HG03558 (cell line): ENCODE results near the gene TULP4.
A peak's percentile ranks its signal among the peaks of the same experiment; 100 is the strongest.
"Not testable (repeated sequence)": the region's sequence is repeated elsewhere in the genome, so short reads cannot be mapped to it uniquely, and the experiment has no call there.

Source experiments
- ATAC-seq: cut with Tn5 transposase; IDR thresholded peaks from one replicate; pipeline ENCODE4 v1.9.1; 2021; ENCODE audit warnings: moderate number of reproducible peaks; ENCODE audit not compliant: unreplicated experiment; ENCODE audit errors: extremely low read depth

TULP4 gene

DNA sequence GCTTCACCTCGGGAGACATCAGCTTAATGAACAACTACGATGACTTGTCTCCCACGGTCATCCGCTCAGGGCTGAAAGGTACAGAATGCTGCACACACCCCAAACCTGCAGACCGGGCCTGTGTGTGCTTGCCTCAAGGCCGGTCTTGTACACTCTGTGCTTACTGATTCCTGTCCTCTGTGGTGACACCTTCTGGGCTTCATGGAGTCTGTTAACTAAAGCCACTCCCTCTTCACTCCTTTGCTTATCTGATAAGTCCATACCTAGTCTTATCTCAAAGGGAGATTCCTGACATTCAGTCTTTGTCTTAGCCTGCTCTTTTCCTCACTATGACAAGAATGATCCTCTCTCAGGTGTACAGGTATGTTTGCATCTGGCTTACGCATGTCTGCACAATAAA is 139.9 kb downstream of the TULP4 start:
- ATAC-seq, result no peak

GRCh38 chr6:158457131-158457530 is 144.9 kb downstream of the TULP4 start:
- no peak for ATAC-seq

DNA sequence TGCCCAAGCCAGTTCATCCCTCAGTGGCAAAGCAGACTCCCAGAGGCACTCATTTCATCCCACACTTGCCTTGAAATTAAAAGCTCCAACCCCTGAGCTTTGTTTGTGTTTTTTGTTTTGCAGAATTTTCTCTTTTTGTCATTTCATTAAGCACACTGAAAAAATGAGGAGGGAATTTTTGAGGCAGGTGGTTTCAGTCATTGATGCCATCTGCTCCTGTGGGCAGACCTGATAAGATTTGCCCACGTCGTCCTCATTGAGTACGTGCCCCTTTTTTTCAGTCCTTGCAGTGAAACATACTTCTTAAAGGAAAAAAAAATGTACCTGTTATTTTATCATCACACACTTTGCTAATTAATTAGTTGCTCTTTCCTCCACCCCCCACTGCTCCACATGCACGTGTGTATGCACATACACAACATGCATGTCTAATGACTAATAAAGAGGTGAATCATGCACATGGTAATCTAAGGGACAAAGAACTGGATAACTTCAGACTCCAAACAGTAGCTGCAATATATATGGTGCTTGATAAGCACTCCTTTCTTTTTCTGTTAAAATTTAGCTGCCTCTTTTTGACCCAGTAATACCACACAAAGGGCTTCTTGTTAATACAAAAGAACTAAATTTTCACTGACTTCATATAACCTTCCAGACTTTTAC is 145.5 kb downstream of the TULP4 start:
- no peak for ATAC-seq

DNA sequence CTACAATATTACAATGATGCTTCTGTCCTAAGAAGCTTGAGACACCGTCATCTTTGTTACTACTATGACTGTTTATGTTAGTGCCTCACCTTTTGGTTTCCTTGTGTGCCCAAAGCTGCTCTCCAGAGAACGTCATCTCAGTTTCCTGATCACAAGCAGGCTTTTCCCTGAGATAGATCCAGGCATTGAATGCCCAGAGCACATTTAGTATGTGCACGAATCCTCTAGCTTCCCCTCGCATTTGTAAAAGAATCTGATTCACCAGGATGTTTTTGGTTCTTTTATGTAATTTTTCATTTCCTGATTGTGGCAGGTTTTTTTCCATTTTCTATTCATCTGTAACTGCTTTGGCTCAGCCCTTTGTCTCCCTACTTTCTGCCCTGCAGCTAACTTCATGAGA is 147.5 kb downstream of the TULP4 start:
- ATAC-seq, result no peak

- ATAC-seq, result no peak
Observed at GRCh38 chr6:158460602-158461169, 148.4 kb downstream of the TULP4 start.

DNA sequence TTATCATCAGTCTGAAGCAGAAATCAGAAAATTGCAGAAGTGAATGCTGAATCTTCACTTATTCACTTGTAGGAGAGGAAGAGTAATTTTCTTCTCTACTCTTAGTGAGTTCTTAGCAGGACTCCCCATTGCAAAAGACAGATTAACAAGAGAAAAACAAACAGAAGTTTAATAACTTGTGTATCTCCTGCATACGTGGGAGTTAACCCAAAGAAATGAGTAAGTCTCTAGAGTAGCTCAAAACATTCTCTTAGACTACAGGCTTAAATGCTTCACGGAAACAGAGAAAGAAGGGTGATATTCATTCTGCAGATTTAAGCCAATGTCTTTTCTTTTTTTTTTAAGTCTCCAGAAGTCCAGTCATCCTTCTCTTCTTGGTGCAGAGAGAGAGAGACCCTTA is 149.7 kb downstream of the TULP4 start:
- ATAC-seq, result no peak

GRCh38 chr6:158464483-158464882 is 152.2 kb downstream of the TULP4 start:
- no peak for ATAC-seq

- ATAC-seq, result no peak
Observed at GRCh38 chr6:158465257-158465656, 153.0 kb downstream of the TULP4 start.

GRCh38 chr6:158465747-158466146 is 153.5 kb downstream of the TULP4 start:
- no peak for ATAC-seq

- ATAC-seq, result no peak
Observed at GRCh38 chr6:158467923-158468322, 155.7 kb downstream of the TULP4 start.

GRCh38 chr6:158468666-158469065 is 156.4 kb downstream of the TULP4 start:
- no peak for ATAC-seq

GRCh38 chr6:158470023-158470422 is 157.8 kb downstream of the TULP4 start:
- not testable (repeated sequence) for ATAC-seq

DNA sequence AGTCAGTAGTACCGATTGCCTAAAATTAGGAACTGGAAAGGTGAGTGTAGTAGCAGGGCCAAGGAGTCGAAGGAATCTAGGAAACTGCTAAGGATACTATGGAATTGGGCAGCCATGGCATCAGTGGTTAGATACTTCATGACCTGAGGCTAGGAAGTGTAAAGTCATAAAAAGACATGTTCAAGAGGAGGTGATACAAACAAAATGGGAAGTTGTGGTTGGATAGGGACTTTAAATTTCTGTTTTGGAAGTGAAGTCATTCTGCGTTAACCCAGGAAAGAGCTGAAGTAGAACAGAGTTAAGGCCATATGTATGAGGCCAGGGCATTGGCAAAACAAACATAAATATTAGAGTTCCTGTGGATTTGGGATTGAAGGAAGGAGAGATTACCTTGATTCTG is 159.1 kb downstream of the TULP4 start:
- ATAC-seq, result no peak

DNA sequence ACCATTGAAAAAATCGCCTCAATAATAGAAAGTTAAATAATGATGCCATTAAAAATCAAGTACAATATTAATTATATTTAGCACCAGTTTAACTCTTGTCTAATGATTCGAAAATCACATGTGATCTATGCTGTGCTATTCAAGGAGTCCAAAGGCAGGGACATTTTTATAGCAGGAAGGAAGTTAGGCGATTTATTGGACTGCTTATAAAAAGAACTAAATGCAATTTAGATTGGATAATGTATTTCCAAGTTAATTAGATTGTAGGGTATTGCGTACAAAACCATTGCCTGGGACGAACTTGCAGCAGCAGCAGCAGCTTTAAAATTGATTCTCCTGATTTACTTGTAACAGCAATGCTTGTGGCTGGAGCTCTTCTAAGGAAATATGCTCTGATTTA is 160.2 kb downstream of the TULP4 start:
- no peak for ATAC-seq

- ATAC-seq, result no peak
Observed at GRCh38 chr6:158474961-158475343, 162.7 kb downstream of the TULP4 start.

DNA sequence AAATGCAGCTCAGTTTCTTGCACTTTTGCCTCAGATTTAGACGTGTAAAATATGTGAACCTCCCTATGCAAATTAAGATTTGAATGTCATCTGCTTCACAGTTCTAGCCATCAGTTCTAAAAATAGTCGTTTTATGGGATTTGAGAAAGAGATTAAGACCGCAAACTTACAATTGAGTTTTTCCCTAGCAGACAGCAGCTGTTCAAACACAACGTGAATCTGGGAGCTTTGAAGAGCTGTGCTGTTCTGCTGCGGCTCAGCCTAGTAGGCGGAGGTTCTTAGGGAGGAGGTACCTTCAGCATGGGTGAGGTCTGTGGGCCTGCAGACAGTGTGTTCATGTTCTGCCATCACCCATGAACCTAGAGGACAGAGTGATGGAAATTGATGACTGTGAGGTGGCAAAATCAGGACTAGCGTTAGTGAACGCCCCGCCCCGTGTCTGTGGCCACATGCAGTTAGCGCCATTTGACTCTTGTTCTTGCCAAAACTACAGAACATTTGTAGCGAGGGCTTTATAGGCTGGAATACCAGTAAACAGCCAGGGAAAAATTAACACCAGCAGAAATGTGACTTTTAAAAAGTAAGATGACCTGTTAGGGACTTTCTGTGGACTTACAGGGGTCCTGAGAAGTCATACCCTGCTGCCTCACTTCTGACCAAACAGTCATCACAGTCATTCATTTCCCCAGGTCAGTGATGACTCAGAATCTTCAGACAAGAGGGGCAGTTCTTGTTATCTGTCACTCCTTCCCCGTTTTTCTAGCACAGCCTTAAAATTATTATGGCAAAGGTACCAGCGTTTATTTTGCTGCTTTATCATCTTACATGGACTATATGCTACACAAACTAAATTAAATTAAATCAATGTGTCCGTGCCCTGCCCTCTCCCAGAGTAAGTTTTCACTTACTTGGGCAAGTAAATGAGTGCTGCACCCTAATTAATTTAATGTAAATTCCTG is 163.4 kb downstream of the TULP4 start:
- peak; percentile 56 for ATAC-seq

GRCh38 chr6:158476389-158476788 is 164.1 kb downstream of the TULP4 start:
- no peak for ATAC-seq

- ATAC-seq, result not testable (repeated sequence)
Observed at GRCh38 chr6:158477722-158478121, 165.5 kb downstream of the TULP4 start.

- ATAC-seq, result no peak
Observed at GRCh38 chr6:158480989-158481388, 168.7 kb downstream of the TULP4 start.

DNA sequence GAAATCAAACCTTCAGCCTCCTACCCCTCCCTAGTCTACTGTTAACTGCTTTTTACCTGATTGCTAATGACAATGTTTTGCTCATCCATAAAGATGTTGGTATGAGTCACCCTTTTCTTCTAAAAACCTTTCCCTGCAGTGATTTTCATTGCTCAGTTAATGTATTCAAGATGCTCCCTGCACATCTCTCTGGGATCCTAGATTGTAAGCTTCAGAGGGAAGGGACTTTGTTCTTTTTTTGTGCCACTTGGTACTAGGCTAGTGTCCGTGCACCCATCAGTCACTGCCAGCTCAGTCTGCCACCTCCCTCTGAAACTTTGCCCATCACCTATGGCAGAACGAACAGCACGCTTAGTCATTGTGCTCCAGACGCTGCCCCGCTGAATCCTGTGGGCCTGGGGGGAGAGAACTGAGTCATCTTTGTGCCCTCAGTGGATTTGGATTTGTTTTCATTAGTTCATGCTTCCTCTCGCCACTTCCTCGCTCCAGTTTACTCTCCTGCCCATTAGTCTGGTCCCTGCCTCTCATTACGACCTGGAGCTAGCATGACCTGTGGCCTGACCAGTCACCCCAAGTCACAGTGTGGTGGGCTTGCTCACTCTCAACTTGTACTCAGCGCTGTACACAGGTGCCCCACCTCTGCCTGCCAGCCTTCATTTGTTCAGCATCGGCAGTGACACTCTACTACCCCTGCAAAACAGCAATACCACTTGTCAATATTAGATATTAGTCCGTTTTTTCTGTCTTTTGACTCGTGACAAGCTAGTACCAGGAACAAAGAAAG is 169.6 kb downstream of the TULP4 start:
- no peak for ATAC-seq
